ENCODE data around the gene VGLL4.
"Not testable (repeated sequence)": the region's sequence is repeated elsewhere in the genome, so short reads cannot be mapped to it uniquely, and the experiment has no call there.

The VGLL4 gene

DNA sequence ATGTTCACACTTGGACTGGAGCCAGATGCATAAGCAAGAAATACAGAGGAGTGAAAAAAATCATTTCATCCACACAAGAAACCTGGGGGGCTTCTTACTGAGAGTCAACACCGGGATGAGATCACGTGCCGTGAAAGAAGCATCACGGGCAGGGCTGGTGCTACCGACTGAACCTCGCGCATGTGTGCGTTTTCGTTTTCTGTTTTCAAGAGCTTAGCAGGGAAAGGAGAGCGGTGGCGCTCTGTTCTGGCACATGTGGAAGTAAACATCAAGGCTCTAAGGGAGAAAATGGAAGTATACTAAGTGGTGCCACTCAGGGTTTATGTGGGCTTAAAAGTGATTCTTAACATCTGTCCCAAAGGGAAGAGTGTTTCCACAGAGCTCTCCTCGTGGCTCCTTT is 55.9 kb downstream of the VGLL4 start:
- DNase-seq (ENCODE audit: low read depth in 2 of 2): no peak

DNA sequence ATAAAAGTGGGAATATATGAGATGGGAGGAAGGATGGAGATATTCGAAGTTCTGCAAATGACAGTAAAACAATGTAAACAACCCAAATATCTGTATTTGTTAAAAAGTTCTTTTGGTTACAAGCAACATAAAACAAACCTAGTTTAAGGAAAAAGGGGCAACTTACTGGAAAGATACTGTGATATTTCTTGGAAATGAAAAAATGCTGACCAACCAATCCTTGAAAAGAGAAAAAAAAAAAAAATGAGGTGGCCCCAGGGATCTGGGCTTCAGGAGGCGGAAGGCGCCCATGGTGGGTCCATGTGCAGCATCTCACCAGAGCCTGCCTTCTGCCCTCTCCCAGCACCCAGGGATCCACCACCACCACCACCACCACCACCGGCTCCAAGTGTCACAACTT is 59.1 kb downstream of the VGLL4 start:
- DNase-seq (ENCODE audit: low read depth in 2 of 2): no peak

DNA sequence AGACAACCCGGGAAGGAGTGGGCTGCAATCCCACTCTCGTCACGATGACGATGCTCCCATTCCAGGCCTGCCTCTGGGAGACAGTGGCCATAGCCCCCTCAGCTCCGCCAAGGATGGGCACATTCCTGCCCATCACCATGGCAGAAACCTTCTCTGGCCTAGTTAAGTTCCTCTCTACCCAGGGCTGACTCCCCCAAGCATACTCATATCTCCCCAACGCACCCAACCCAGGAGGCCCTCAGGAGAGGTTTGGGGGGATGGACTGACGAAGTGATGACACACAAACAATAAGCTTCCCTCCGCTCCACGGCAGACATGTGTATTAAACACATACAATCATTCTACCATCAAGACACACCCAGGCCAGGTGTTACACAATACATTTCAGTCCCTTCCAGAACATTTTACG is 60.1 kb downstream of the VGLL4 start:
- no peak for DNase-seq (ENCODE audit: low read depth in 2 of 2)

DNA sequence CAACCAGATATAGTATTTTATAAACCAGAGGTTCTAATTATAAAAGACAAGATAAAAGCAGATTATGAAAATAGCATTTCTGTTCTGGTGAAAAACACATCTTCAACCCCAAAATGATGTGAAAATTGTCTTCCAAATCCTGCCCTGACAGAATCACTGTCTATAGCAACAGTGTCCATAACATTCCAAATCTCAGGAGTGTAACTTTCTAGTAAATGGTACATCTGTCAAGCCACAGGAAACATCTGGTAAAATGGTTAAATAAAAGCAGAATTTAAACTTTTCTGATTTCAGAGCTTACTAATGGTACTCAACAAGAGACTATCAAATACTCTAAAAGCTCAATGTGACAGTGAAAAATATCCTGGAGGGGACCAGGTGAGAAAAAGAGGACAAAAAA is 60.5 kb downstream of the VGLL4 start:
- DNase-seq (ENCODE audit: low read depth in 2 of 2): no peak

DNA sequence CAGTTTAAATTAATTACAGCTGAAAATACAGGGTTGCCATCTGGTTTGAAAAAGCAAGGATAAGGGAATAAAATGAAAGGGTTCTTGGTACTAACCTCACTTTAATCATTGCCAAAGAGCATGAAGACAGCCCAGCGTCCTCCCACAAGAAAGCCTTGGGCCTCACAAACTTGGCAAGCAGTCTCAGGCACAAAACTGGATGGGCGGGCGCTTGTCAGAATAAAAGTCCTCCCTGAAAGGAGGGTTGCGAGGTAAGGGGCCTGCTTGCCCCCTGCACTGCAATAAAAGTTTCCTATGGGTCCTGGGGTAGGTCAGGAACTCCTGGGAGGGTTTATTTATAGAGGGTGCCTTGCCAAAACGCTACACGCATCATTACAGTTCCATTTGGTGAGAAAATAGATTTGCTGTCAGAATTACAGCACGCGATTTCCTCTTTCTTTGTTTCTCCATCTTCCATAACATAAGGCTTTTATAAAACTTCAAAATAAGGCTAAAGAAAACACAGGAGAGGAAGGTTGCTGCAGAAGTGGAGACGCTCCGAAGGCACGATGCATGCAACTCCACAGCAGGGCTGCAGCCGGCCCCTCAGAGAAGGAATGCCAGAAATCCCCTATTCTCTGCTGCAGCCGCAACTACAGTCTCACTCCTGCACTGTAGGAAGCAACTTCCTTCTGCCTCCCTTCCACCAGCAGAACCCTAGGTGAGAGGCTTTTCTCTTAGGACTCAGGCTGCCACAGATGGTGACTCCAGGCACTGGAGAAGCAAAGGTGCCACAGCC is 61.3 kb downstream of the VGLL4 start:
- no peak for DNase-seq (ENCODE audit: low read depth in 2 of 2)

DNA sequence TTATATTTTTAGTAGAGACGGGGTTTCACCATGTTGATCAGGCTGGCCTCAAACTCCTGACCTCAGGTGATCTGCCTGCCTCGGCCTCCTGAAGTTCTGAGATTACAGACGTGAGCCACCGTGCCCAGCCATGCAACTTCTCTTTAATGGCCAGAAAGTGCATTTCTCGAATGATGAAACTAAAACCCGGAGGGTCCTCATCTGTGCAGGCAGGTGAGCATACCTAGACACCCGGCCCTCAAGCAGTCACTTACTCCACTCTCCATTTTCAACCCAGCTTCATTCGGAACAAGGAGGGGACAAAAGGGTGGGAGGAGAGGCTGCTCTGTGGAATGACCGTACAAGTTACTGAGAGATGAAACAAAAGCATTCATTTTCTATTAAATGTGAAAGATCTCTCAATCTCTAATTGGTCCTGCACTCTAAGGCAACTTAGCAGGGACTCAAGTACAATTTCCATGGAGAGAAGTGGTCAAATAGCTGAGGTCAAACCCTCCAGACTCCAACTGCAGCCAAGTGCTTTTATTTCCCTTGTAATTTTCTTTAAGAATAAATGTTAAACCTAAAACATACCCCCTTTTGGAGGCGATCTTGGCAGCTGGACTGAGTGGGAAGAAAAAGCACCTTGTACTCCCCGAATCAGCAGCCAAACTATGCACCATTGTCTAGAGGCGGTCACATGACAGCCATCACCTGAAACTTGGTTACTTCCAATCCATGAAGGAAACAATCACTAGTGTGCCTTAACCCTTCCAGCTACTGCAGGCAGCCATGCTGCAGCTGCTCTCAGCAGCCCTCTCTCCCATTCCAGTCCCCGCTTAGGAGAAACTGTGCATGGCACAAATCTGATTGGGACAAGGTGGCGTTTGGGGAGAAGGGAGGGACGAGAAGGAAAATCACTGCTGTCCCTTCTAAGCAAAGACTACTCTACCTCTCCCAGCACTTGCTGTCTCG is 62.2 kb downstream of the VGLL4 start:
- no peak for DNase-seq (ENCODE audit: low read depth in 2 of 2)

DNA sequence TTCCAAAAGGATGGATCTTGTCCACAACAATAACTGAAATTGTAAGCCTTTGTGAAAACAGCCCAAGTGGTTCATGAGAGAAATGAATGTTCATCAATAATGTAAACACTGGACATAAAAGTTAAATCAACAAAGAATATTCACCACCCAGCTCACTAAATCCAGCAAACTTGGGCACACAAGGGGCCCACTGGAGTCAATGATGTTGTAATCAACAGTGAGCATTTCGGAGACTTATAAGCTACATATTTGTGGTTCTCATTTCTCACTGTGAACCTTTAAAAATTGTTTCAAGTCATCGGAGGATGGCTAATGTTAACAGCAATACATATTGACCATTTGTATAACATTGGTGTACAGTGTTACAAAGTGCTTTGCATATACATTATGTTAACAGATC is 63.1 kb downstream of the VGLL4 start:
- no peak for DNase-seq (ENCODE audit: low read depth in 2 of 2)

DNA sequence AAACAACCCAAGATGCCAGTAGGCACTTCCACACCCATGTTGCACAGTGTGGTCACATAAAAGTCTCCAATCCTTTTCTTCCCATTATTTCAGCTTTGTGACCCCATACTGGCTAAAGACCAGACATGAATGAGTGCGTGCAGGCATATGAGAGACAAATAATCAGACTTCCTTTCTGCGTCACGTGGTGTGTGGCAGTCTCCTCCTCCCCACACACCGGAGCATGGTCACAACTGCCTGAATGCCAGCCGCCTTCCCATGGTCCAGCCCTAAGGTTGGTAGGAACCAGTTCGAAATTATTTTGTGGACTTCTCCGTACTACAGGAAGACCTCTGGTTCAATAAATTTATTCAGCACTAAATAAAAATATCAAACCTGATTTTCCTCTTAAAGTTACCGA is 65.5 kb downstream of the VGLL4 start:
- DNase-seq (ENCODE audit: low read depth in 2 of 2): no peak

DNA sequence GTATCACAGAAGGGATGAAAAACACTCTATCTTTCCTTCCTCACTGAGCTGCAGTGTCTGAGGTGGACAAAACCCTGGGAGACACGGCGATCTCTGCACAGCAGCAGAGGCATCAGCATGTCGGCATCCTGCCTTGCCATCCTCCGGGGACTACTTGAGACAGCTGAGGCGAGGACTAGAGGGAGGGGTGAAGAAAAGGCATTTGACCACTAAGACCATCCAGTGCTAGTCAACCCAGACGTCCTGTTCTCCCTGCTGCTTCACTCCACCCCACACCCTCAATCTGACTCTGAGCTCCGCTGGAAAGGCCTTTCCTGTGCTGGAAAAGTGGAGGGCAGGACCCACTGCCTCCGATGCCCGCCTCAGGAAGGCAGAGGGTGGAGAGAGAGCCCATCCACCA is 67.3 kb downstream of the VGLL4 start:
- no peak for DNase-seq (ENCODE audit: low read depth in 2 of 2)

DNA sequence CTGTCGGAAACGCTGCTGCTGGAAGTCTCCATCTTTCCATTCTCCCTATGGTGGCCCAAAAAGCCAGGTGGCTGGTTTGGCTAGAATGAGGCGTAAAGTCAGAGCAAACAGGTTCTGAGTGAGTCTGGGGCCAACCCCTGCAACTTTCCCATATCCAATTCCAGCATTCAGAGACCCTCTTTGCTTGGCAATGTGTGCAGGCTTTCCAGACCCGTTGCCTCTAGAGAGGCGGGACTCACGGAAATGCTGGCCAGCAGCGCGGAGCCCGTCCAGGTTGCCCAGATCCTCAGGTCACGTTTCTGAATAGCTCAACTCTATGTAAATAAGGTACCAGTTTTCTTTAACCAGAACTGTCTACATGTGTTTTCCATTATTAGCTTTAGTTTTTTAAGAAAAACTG is 68.0 kb downstream of the VGLL4 start:
- DNase-seq (ENCODE audit: low read depth in 2 of 2): no peak

DNA sequence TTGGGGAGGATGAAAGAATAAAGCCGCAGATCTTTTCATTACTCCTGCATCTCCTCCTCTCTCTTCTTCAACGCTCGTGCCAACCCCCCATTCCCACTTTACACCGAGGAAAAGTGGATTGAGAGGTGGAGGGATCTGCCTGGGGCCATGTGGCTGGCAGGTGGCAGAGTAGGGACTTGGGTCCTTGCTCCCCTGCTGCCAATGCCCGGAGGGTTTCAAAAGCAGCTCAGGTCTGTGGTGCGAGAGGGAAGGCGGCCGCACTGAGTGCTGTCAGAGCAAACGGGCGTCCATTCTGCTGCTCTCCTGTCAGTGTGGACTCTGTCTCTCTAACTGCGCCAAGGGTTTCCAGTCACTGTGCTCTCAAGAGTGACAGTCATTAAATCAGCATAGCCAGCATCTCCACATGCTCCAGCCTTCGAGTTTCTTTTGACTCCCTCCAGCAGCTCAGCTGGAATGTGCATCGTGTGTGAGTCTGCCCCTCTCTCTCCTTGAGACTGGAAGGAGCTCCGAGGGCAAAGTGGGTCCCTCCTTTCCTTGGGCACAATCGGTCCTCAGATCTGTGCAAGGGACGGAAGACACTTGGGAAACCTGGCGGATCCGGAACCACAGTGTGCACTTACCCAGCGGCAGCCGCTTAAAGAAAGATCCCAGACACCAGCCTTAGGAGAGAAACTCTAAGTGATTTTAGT is 68.6 kb downstream of the VGLL4 start:
- no peak for DNase-seq (ENCODE audit: low read depth in 2 of 2)

DNA sequence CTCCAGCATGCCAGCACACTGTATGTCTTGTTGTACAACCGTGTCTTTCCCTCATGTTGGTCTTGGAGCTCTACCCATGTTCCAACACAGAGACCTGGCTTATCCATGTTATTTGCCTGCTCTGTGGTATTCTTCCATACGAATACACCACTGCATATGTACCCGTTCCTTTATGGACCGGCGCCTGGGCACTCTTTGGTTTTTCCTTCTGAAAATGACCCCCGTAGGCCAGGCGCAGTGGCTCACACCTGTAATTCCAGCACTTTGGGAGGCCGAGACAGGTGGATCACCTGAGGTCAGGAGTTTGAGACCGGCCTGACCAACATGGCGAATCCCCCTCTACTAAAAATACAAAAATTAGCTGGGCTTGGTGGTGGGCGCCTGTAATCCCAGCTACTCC is 71.1 kb downstream of the VGLL4 start:
- DNase-seq (ENCODE audit: low read depth in 2 of 2): not testable (repeated sequence)

DNA sequence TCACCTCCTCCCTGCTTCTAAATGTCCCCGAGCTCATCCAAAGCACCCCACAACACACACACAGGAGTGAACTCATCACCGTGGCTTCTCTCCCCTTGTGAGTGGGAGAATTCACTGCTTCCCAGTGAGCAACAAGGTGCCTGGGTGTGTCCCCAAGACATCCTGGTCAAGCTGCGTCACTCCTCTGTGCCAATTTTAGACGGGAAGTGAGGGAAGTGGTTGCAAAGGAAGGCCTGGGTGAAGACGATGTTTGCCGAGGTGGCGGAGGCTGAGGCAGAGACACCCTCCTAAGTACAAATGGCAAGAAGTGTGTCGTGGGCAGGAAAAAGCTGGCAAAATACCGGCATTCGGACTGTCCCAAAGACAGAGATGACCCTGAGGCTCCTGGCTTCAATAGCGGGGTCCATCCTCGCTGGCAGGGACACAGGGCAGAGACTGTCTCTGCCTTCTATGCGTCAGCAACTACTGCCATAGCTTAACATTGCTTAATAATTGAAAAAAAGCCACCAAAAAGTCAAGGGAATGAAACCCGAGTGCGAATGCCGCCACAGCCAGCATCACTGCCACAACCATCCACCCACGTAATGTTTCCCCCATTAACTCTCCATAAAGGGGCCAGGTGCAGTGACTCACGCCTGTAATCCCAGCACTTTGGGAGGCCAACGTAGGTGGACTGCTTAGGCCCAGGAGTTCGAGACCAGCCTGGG is 72.8 kb downstream of the VGLL4 start:
- no peak for DNase-seq (ENCODE audit: low read depth in 2 of 2)

DNA sequence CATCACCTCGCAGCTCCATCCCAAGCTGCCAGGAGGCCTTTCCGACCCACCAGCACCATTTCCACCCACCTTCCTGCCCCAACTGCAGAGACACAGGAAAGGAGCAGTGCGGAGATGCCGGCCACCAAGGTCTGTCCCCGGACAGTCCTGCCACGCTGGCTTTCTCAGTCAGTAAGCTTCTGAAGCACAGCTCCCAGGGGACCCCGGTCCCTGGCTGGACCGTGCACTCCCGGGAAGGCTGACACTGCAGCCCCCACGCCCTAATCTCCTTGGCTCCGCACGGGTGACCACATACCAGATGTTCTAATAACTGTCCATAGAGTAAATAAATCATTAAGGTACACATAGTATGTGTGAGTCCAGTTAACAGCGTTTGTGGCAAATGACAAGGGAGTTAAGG is 73.5 kb downstream of the VGLL4 start:
- no peak for DNase-seq (ENCODE audit: low read depth in 2 of 2)

DNA sequence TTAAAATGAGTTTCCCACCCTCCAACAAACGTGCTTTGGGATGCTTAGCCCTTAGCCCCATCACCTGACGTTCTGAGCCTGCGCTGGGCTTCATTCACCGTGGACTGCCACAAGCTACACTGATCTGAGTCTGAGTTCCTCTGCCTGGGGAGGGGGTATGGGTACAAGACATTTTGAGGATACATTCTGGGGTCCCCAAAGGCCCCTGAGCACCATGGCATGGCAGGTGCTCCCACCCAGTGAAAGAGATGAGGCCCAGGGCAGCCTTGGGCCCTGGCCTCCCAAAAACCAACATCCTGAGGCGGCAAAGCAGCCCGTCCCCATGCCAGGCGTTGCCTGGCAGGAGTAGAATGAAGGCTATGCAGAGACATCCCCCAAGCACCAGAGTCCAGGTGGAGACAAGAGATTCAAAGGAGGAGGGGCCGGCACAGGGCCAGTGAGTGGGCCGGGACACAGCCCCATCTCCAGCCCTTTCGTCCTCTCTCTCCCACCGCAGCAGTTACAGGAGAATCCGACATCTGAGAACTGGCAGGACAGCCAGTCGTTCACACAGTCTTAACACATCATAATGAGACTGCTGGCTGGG is 74.5 kb downstream of the VGLL4 start:
- DNase-seq (ENCODE audit: low read depth in 2 of 2): no peak

DNA sequence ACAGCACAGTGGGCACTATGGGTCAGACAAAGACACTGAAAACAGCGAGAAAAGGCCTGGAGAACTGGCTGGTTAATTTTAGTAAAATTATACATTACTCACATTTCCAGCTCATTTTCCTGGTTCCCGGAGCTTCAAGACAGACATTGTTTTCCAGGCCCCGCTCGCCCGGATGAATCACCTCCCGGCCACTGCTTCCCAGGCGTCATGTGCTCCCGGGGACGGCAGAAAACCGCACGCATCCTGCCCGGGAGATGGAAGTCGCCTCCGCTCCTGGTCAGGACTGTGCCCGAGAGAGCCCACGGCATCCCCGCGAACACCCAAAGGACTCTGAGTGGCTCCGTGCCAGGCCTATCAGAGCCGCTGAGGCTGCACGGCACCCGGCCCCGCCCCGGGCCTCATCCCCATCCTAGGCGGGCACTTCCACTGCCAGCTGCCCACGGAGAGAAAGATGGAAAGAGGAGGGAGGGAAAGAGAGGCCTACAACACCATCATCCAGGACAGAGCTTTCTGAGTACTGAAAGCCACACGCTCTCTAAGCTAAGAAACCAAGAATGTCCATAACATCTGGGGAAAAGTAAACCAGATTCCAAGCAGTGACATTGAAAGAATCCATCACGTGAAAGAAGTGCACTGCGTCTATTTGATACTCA is 75.1 kb downstream of the VGLL4 start:
- no peak for DNase-seq (ENCODE audit: low read depth in 2 of 2)

DNA sequence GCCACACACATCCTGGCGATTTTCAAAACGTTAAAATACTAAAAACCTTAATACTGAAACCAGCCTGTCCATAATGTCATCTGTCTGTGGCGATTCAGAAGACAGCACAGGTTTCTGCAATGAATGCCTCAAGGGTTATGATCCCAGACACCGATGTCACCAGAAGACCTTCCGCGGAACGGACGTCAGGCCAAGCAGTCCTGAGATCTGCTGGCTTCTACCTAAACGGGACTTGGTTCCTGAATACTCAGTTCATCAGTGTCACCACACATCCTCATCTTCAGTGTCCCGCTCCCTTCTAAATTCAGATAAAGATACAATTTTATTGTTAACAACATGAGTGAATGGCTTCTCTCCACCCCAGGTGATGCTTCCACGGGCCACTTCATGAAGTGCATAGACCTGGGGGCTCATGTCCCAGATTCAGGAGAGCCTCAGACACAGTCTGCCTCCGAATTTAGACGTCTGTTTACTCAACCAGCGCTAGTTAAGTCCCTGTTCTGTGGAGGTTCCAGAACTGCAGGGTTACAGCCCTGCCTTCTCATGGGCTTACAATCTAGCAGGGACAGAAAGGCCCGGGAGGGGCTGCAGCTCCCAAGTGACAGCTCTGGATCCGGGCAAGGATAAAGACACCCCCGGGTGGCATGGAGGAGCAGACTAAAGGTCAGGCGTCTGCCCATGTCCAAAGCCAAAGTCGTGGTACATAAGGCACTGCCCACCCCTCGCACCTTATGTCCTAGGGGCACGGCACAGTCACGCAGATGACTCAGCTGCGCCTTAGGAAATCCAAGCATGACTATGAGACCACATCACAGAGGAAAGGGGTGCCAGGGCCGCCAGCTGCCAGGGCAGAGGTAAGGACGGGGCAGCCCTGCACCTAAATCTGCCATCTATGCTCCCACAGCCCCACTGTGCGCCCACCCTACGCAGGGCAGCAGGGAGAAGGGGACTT is 75.9 kb downstream of the VGLL4 start:
- DNase-seq (ENCODE audit: low read depth in 2 of 2): no peak

DNA sequence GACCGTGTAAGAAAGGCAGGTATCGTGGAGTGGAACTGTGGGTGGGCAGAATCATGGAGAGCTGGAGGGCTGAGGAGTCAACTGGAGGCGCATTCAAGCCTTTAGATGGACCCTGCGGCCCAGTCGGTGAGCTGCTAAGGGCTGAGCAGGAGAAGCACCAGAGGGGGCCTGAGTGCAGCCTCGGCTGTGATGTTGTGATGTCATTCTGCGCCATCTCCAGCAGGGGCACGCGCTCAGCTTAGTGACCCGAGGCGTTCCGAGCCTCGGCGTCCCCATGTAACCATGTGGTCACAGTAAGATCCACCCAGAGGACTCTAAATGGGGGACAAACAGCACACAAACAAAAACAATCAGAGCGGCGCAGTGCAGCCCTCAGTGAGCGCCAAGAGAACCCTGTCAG is 76.8 kb downstream of the VGLL4 start:
- no peak for DNase-seq (ENCODE audit: low read depth in 2 of 2)

DNA sequence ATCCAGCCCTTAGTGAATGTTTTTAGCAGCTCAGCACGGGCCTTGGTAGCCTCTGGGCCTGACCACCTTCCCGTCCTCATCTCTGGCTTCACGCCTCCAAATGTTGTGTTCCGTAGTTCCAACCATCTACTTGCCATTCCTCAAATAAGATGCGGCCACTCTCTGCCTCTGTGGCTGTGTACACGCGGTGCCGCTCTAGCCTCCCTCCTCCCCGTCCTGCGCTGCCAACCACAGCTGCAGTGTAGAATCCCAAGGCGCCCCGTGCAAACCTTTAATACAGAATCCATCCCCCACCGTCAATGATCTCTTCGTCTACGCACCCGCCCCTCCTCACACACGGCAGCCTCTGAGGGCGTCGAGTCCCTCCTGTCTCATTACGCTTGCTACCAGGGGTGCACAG is 77.2 kb downstream of the VGLL4 start:
- DNase-seq (ENCODE audit: low read depth in 2 of 2): no peak

DNA sequence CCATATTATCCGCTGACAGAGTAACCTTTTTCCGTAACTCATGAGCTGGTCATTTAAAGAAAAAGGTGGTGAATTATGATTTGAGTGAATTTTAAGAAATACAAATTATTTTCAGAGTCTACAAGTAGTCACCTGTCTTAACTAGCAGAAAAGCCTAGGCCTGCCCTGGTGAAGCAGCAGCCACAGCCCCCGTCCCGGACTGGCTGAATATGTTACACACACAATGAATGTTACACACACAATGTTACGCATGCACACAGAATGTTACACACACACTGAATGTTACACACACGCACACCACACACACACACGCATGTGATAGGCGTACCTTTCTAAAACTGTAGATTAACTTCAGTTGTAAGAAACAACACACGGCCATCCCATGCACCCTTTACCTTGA is 77.8 kb downstream of the VGLL4 start:
- no peak for DNase-seq (ENCODE audit: low read depth in 2 of 2)
